ENCODE results near the gene CBX6.
A peak's percentile ranks its signal among the peaks of the same experiment; 100 is the strongest.

Gene CBX6

GRCh38 chr22:38872831-38873248 lies 824 bp upstream of the CBX6 start:
- peak in 1 of 2 donors; percentile 17 for DNase-seq

- DNase-seq = peak in 1 of 2 donors; percentile 32
Measured at GRCh38 chr22:38871360-38872171, 450 bp downstream of the CBX6 start.

DNA sequence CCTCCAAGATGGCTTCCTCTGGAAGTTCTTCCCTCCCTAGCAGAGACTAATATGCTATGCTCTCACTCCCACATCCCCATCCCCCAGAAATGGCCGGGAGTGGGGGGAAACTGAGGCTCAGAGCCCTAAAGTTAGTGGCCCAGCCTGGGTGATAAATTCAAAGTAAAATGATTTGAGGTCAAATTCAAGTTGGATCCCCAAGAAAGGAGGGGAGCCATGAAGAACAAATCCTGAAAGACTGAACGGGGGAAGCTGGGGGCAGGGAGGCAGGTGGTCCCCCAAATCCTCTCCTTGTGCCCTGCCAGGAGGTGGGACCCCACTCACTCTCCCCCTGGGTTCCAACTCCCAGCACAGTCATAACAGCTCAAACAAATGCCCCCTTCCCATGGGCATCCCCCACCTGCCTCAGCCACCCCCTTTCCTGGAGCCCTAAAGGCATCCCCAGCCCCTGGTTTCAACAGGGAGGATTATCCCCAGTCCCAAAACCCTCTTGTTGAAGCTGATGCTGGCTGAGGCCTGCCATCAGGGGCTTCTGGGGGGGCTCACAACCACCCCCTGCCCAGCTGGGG lies 1.1 kb downstream of the CBX6 start:
- peak in 1 of 2 donors; percentile 6 for DNase-seq

GRCh38 chr22:38870312-38870741 lies 1.7 kb downstream of the CBX6 start:
- DNase-seq = peak; percentile 87 to 88

- DNase-seq = peak in 1 of 2 donors; percentile 1
Measured at GRCh38 chr22:38869663-38870062, 2.4 kb downstream of the CBX6 start.

DNA sequence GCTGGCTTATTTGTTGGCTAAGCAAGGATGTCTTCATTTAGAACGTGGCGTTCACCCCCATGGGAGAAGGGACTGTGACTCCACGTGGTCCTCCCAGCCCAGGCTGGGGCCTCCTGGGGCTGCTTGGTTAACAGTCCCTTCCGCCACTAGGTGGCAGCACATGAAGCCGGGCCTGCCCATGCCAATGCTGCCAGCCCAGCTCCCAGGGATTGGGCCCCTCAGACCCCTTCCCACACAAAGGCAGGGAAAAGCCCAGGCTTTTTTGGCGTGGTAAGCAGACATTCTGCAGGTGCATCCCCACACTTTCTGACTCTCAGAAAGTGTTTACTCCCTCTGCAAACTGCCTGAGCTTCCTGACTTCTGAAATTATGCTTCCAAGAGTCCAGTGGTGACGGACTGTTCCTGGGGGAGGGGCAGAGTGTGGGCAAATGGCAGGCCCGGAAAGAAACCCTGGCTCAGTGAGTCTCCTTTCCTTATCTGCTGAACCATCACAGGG lies 3.1 kb downstream of the CBX6 start:
- DNase-seq = peak; percentile 81

- peak in 1 of 2 donors; percentile 10 for DNase-seq
Measured at GRCh38 chr22:38868286-38868721, 3.7 kb downstream of the CBX6 start.

DNA sequence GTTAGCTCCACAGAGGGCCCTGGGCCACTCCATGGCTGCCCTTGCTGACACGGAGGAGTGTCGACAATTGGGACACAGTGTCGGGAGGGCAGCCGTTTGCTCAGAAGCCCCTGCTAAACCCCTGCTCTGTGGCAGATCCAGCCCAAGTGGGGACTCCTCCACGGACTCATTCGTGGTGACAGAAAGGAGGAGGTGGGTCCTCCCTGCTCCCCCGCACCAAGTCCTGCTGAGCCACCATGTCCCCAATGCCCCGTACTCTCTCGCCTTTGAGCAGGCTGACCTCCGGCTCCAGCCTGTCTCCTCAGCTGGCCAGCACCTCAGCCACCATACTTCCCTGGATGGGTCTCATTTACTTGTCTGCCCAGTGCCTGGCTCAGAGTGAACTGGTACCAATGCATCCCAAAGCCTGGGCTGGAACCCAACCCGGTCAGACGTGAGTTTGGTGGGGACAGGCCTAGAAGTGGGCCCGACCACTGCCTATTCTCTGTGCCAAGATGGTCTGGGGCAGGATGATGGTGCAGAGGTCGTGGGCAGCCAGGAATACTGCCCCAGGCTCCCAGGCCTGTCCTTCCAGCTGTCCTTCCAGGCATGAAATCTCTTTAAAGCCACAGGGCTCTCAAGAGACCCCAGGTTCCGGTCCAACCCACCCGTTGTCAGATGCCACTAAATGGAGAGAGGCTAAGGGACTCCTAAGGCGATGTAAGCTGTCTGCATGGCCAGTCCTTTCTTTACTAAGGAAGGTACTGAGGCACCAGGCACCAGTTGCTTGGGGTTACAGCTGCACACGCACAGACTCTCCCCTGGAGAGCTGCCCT lies 4.3 kb downstream of the CBX6 start:
- DNase-seq = peak in 1 of 2 donors; percentile 7

GRCh38 chr22:38867124-38867455 lies 4.9 kb downstream of the CBX6 start:
- peak in 1 of 2 donors; percentile 6 for DNase-seq

GRCh38 chr22:38866399-38867123 lies 5.5 kb downstream of the CBX6 start:
- DNase-seq = peak in 1 of 2 donors; percentile 9

GRCh38 chr22:38866024-38866398 lies 6.0 kb downstream of the CBX6 start:
- no peak for DNase-seq

DNA sequence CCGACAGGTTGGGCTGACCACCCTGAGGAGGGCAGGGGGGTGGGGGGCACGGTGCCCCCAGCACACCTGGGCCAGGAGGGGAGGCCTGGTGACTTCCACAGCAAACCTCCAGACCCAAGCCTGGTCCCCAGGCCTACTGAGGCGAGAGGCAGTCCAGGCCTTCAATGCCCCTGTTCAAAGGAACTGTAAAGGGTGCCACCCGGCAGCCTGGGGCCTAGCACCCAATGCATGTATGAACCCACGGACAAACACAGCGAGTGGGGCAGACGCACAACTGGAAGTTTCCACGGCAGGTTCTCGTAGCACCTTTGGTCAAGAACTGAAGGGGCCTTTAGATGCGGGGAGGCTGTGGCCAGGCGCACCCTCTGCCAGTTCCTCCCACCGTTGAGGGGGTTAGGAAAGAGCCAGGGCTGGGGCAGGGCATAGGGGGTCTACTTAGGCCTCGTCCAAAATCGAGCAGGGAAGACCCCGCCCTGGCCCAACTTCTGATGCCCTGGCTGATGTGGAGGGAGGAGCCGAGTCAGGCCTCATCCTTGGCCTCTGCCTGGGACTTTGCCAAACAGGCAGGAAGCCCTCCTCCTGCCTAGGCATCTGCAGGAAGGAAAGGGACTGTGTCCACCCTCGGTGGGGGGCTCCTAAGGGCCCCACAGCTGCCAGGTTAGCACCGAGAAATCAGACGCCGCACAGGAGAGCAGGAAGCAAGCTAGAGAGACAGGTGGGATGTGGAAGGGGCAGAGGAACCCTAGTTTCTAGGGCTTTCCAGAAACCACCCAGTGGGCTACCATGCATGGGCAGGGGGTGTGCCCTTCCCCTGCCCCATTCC lies 6.6 kb downstream of the CBX6 start:
- no peak for DNase-seq

DNA sequence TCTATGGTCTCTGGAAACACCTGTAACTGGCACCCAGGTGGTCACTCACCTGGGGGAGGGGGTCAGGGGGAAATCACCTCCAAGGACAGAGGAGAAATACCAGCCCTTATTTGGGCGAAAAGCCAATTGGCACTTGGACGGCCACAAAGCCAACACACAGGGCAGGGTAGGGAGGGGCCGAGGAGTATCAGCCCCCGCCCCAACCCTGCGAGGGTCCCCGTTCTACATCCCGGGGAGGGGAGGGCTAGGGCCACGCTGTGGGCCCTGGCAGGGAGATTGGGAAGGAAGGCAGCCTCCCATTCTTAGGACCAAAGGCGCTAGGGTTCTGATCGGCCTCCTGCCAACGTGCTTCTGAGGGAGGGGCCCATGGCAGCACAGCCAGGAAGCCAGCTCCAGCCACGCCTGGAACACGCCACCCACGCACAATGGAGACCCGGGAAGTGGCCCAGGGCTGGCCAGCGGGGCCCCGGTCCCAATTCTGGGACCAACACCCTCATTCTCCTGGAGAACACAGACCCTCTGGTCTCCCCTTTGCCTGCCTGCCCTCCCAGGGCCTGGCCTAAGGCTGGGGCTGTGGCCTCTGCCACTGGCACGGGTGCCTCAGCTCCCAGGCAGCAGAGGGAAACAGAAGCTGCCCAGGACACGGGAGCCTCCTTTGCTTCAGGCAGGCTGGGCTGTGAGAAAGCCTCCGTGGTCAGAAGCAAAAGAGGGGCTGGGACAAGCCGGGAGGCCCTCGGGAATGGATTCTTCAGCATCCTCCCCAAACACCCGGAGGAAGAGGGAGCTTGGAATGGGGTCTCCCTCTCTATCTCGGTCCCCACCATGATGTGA lies 7.4 kb downstream of the CBX6 start:
- DNase-seq = peak in 1 of 2 donors; percentile 9

GRCh38 chr22:38863531-38864131 lies 8.4 kb downstream of the CBX6 start:
- peak in 1 of 2 donors; percentile 7 for DNase-seq

- no peak for DNase-seq
Measured at GRCh38 chr22:38862375-38863329, 9.4 kb downstream of the CBX6 start.

GRCh38 chr22:38861927-38862326 lies 10.1 kb downstream of the CBX6 start:
- no peak for DNase-seq

GRCh38 chr22:38861170-38861876 lies 10.7 kb downstream of the CBX6 start:
- DNase-seq = no peak

Measured in CD4-positive, alpha-beta T cell treated with Interleukin-4 for 1 hour (primary cell).